Activated CD4-positive, alpha-beta T cell treated with anti-CD3 and anti-CD28 coated beads for 1 hour (primary cell): ENCODE data around the gene HOXB7.

Experiments used
- DNase-seq: peaks from one replicate; pipeline ENCODE4 v3.0.0-alpha.2; 2020

Gene HOXB7

GRCh38 chr17:48606892-48607614, 3.8 kb downstream of the HOXB7 start:
- DNase-seq, result no peak

GRCh38 chr17:48605991-48606891, 4.6 kb downstream of the HOXB7 start:
- no peak for DNase-seq

- DNase-seq, result no peak
Measured at GRCh38 chr17:48605409-48605919, 5.4 kb downstream of the HOXB7 start.

- no peak for DNase-seq
Measured at GRCh38 chr17:48604770-48605329, 6.0 kb downstream of the HOXB7 start, which contains the start of gene HOXB6. TSS of gene HOXB6 (minus strand) at chr17:48604986. CDS start at chr17:48598150, 6,836 bp downstream.

- DNase-seq, result no peak
Measured at GRCh38 chr17:48603959-48604769, 6.7 kb downstream of the HOXB7 start.

GRCh38 chr17:48601539-48602425, 9.0 kb downstream of the HOXB7 start:
- DNase-seq, result no peak

- no peak for DNase-seq
Measured at GRCh38 chr17:48601207-48601538, 9.6 kb downstream of the HOXB7 start.

- no peak for DNase-seq
Measured at GRCh38 chr17:48600244-48601098, 10.3 kb downstream of the HOXB7 start.

GRCh38 chr17:48599354-48599753, 11.5 kb downstream of the HOXB7 start:
- no peak for DNase-seq

- DNase-seq, result no peak
Measured at GRCh38 chr17:48598736-48599135, 12.1 kb downstream of the HOXB7 start.

- no peak for DNase-seq
Measured at GRCh38 chr17:48597778-48598631, 12.8 kb downstream of the HOXB7 start.

GRCh38 chr17:48597528-48597777, 13.4 kb downstream of the HOXB7 start:
- no peak for DNase-seq

GRCh38 chr17:48596735-48597527, 13.9 kb downstream of the HOXB7 start:
- DNase-seq, result no peak

- DNase-seq, result no peak
Measured at GRCh38 chr17:48596000-48596734, 14.7 kb downstream of the HOXB7 start.

GRCh38 chr17:48595278-48595999, 15.4 kb downstream of the HOXB7 start:
- DNase-seq, result no peak

- DNase-seq, result no peak
Measured at GRCh38 chr17:48594538-48595277, 16.1 kb downstream of the HOXB7 start.
